GM12865 (cell line): ENCODE data around the gene TBCE.

ENCODE experiments used
- DNase-seq: peaks from one replicate; pipeline ENCODE4 v3.0.0; 2010; ENCODE audit warnings: low read depth
- H3K4me3 ChIP-seq: 2 replicates; pipeline ENCODE4 v1.5.1; 2011; ENCODE audit warnings: mild to moderate bottlenecking, low read depth, low read length, control low read depth
- TF ChIP-seq, protein P1 (sequence below): IDR thresholded peaks from 2 replicates; pipeline ENCODE4 v1.5.1; 2011; ENCODE audit warnings: low read length, control low read depth, low read depth, inconsistent platforms; ENCODE audit not compliant: insufficient read depth; ENCODE audit errors: missing control alignments

TBCE gene

GRCh38 chr1:235430991-235431390 lies 63.8 kb downstream of the TBCE start:
- DNase-seq, result no peak
- TF ChIP-seq, protein P1, sequence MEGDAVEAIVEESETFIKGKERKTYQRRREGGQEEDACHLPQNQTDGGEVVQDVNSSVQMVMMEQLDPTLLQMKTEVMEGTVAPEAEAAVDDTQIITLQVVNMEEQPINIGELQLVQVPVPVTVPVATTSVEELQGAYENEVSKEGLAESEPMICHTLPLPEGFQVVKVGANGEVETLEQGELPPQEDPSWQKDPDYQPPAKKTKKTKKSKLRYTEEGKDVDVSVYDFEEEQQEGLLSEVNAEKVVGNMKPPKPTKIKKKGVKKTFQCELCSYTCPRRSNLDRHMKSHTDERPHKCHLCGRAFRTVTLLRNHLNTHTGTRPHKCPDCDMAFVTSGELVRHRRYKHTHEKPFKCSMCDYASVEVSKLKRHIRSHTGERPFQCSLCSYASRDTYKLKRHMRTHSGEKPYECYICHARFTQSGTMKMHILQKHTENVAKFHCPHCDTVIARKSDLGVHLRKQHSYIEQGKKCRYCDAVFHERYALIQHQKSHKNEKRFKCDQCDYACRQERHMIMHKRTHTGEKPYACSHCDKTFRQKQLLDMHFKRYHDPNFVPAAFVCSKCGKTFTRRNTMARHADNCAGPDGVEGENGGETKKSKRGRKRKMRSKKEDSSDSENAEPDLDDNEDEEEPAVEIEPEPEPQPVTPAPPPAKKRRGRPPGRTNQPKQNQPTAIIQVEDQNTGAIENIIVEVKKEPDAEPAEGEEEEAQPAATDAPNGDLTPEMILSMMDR, result no peak
- H3K4me3 ChIP-seq, result no peak overlapping the region

GRCh38 chr1:235434001-235434400 lies 66.8 kb downstream of the TBCE start:
- DNase-seq, result no peak
- H3K4me3 ChIP-seq, result no peak overlapping the region
- TF ChIP-seq, protein P1, result no peak

DNA sequence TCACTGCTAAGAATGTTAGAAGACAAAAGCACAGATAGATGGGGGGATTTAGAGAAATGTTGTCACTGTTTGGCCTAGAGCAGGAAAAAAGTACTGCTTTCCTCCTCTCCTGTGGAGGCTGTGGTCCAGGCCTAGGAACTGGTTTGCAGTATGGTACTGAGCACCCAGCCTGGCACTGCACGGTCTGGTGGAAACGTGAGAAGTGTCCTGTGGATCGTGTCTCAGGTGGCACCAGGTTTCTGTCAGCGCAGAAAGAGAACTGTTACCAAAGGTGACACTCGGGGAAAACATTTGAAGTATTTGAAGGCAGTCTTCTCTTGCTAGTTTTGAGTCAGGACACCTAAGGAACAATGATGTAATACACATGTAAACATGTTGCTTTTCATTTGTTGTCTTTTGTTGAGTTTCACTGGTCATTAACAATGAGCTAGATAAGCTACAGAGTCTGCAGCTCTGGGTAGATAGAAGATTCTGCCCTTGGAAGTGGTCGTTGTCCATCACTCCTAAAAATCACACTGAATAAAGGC lies 74.0 kb downstream of the TBCE start:
- H3K4me3 ChIP-seq, result no peak overlapping the region
- TF ChIP-seq, protein P1, result no peak
- no peak for DNase-seq

DNA sequence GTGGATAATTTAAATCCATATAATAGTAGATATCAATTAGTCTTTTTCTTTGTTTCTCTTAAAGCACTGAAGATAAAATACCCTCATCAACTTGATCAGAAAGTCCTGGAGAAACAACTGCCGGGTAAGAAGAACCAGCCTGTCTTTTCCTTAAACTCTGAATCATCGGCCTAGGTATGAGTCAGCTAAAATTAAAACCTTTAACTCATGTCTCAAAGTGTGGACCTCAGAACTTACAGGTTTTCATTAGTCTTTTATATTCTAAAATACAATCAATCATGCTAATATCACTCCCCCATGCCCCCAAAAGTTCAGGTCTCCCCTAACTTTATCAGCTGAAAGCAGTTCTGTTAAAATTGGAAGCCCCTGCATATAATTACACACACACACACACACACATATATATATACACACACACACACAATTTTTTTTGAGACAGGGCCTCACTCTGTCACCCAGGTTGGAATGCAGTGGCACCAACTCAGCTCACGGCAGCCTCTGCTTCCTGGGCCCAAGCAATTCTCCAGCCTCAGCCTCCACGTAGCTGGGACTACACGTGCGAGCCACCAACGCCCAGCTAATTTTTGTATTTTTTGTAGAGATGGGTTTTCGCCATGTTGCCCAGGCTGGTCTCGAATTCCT lies 75.7 kb downstream of the TBCE start:
- H3K4me3 ChIP-seq, result no peak overlapping the region
- TF ChIP-seq, protein P1, result no peak
- DNase-seq, result no peak

- TF ChIP-seq, protein P1, result no peak
- DNase-seq, result no peak
These were observed 81.4 kb downstream of the TBCE start for GRCh38 chr1:235448616-235449015.

DNA sequence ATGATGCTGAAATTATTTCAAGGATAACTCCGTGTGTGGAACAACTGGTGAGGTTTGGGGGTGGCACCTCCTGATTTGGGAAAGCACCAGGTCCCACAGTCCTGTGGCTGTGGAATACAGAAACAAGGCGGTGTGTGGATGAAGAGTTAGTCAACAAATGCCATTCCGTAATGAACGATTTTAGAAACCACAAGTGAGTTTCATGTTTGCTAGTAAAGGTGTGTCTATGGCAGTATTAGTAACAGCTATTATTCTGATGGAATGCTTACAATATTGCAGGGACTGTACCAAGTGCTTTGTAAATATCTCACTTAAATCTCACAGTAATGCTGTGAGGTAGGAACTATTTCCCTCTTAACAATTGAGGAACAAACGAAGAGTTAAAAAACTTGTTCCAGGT lies 83.2 kb downstream of the TBCE start:
- TF ChIP-seq, protein P1, result no peak
- H3K4me3 ChIP-seq, result no peak overlapping the region
- no peak for DNase-seq

More at GRCh38 chr1:235448616-235449015, 81.4 kb downstream of the TBCE start:
- H3K4me3 ChIP-seq, result no peak overlapping the region
